ENCODE results near the gene GNPAT. TPM values are rescaled to one million over a fixed set of nuclear protein-coding genes. Genes with fewer than 3 reads are reported as not detected.
"Not testable (repeated sequence)": the region's sequence is repeated elsewhere in the genome, so short reads cannot be mapped to it uniquely, and the experiment has no call there.

GNPAT gene
- total RNA-seq, 1 experiment from 2014 or later, result 60.9 TPM

DNA sequence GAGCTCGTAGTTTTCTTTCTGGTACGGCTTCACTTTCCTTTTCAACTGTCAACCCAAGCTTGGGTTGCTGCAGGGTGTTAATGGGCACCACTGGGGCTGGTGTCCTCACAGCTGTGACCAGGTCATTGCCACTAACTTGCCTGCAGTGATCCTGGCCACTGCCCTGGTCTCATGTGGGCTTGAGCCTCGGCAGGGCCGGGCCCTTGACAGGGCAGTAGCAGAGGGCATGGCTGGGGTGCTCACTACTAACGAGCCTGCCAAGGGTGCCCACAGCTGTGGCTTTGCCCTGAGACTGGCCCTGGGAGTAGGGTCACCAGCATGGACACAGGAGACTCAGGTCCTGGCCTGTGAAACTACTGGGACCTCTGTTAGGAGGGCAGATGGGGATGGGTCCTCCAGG, 31.5 kb upstream of the GNPAT start:
- H3K9me3 Mint-ChIP-seq (ENCODE audit: unreplicated experiment), result no peaks in the 10 kb centered on the region
- no peaks in the 10 kb centered on the region for H3K36me3 Mint-ChIP-seq (ENCODE audit: insufficient read depth, unreplicated experiment)
- CTCF ChIA-PET, result interaction anchor here (0.5 to 4.0 kb wide), 28 partner anchors 10 to 527 kb away, joined by 3 to 69 read pairs (median 6); no protein-coding TSS in a partner anchor

DNA sequence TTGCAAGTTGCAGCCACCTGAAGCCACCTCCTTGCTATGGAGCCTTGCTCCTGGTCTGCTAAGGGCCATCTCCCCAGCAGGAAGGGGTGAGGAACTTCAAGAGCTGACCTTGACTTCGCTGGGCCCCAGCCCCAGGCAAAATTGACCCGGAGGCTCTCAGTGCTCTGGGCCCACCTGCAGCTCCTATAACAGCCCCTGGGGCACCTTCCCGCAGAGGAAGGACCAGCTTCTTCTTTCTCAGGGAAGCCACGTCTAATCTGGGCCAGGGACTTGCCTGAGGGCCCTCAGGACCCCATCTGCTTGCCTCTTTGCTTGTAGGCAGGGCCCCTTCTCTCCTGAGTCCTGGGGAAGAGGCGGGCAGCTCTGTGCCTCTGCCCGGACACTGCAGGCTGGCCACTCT, 30.9 kb upstream of the GNPAT start:
- Mint-ChIP-seq H3K36me3 (ENCODE audit: insufficient read depth, unreplicated experiment) (no peaks in the 10 kb centered on the region), H3K4me1 (ENCODE audit: insufficient read depth, unreplicated experiment) (peaks cover 6% of the 10 kb centered on the region), H3K4me3 (ENCODE audit: unreplicated experiment) (no peak overlapping the region), H3K27me3 (ENCODE audit: insufficient read depth, unreplicated experiment) (peaks cover 4% of the 10 kb centered on the region), H3K9me3 (ENCODE audit: unreplicated experiment) (no peaks in the 10 kb centered on the region), H3K27ac (ENCODE audit: low read depth, unreplicated experiment) (no peak overlapping the region)
- no peak for DNase-seq (ENCODE audit: unreplicated experiment)
- ChIA-PET POLR2A (interaction anchor here (1.5 to 1.8 kb wide), 2 partner anchors 170 to 193 kb away, joined by 3 to 4 read pairs; partner anchors contain the start of gene FAM89A), CTCF (interaction anchor here (0.6 to 4.0 kb wide), 54 partner anchors 9 to 527 kb away, joined by 3 to 69 read pairs (median 5); partner anchors contain the start of genes ARV1 and TTC13)
- TF ChIP-seq, protein P1, sequence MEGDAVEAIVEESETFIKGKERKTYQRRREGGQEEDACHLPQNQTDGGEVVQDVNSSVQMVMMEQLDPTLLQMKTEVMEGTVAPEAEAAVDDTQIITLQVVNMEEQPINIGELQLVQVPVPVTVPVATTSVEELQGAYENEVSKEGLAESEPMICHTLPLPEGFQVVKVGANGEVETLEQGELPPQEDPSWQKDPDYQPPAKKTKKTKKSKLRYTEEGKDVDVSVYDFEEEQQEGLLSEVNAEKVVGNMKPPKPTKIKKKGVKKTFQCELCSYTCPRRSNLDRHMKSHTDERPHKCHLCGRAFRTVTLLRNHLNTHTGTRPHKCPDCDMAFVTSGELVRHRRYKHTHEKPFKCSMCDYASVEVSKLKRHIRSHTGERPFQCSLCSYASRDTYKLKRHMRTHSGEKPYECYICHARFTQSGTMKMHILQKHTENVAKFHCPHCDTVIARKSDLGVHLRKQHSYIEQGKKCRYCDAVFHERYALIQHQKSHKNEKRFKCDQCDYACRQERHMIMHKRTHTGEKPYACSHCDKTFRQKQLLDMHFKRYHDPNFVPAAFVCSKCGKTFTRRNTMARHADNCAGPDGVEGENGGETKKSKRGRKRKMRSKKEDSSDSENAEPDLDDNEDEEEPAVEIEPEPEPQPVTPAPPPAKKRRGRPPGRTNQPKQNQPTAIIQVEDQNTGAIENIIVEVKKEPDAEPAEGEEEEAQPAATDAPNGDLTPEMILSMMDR (IDR thresholded peaks at IDR 0.05; ENCODE audit: unreplicated experiment), result no peak
- intact Hi-C loops (cut with micrococcal nuclease), result loop anchor here (2.0 to 5.0 kb wide), 4 partner anchors 117 to 528 kb away; partner anchors contain the start of genes ARV1 and TTC13
- no TSS peak for BruUV-seq (replicated peaks)

More for the DNA sequence above, 31.5 kb upstream of the GNPAT start:
- no peak overlapping the region for H3K4me3 Mint-ChIP-seq (ENCODE audit: unreplicated experiment)
- no TSS peak for BruUV-seq (replicated peaks)
- intact Hi-C loops (cut with micrococcal nuclease), result no loop called here
- H3K4me1 Mint-ChIP-seq (ENCODE audit: insufficient read depth, unreplicated experiment), result peaks cover 6% of the 10 kb centered on the region
- no peak overlapping the region for H3K27ac Mint-ChIP-seq (ENCODE audit: low read depth, unreplicated experiment)
- POLR2A ChIA-PET, result interaction anchor here (0.7 kb wide), 1 partner anchor 11 kb away, joined by 3 read pairs; no protein-coding TSS in a partner anchor
- TF ChIP-seq, protein P1 (IDR thresholded peaks at IDR 0.05; ENCODE audit: unreplicated experiment), result no peak
- H3K27me3 Mint-ChIP-seq (ENCODE audit: insufficient read depth, unreplicated experiment), result peaks cover 10% of the 10 kb centered on the region
- no peak for DNase-seq (ENCODE audit: unreplicated experiment)

DNA sequence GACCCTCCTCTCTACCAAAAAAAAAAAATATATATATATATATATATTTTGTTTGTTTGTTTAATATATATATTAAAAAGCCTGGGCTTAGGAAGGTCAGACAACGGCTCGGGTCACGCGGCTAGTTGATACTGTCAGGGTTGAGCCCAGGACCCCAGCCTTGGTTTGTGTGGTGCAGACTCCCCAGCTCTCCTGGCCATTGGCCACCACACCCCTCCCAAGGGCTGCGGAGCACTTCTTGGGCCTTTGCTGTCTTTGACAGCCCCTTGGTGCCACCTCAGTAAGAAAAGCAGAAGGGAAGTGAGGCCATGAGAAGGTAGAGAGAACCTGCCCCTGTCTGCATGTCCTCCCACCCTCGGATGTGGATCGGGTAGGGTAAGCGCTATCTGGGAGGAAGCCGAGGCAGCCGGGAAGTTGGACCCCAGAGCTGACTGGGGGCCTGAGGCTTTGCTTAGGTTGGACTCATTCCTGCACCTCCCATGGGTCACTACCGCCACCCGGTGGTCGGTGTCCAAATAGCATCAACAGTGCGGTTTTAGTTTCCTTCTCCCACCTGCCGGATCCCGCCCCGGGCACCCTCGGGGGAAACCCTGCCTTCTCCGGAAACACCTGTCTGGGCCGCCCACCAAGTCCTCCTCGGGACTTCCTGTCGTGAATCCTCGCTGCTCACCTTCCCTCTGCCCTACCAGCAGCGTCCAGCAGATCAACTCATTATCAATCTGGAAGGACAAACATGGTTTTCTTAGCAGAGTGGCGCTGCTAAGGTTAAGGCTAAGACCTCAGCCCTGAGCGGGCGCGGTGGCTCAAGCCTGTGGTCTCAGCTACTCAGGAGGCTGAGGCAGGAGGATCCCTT, 29.8 kb upstream of the GNPAT start:
- CTCF ChIA-PET, result interaction anchor here (0.5 to 4.0 kb wide), 78 partner anchors 9 to 1949 kb away, joined by 3 to 69 read pairs (median 4); partner anchors contain the start of genes ARV1, FAM89A and TTC13
- no peaks in the 10 kb centered on the region for H3K36me3 Mint-ChIP-seq (ENCODE audit: insufficient read depth, unreplicated experiment)
- H3K27me3 Mint-ChIP-seq (ENCODE audit: insufficient read depth, unreplicated experiment), result no peaks in the 10 kb centered on the region
- TF ChIP-seq, protein P1 (IDR thresholded peaks at IDR 0.05; ENCODE audit: unreplicated experiment), result peak; percentile 100
- peaks cover 10% of the 10 kb centered on the region for H3K4me1 Mint-ChIP-seq (ENCODE audit: insufficient read depth, unreplicated experiment)
- H3K4me3 Mint-ChIP-seq (ENCODE audit: unreplicated experiment), result peak overlapping the region; percentile 77
- H3K9me3 Mint-ChIP-seq (ENCODE audit: unreplicated experiment), result no peaks in the 10 kb centered on the region
- intact Hi-C loops (cut with micrococcal nuclease), result loop anchor here (1.0 to 5.0 kb wide), 8 partner anchors 118 to 579 kb away; partner anchors contain the start of genes ARV1 and TTC13
- DNase-seq (ENCODE audit: unreplicated experiment), result peak; percentile 94
- BruUV-seq (replicated peaks), result no TSS peak
- H3K27ac Mint-ChIP-seq (ENCODE audit: low read depth, unreplicated experiment), result peak overlapping the region; percentile 70
- POLR2A ChIA-PET, result interaction anchor here (1.3 to 1.8 kb wide), 5 partner anchors 29 to 232 kb away, joined by 3 to 8 read pairs (median 4); partner anchors contain the start of genes ARV1, FAM89A and TTC13

DNA sequence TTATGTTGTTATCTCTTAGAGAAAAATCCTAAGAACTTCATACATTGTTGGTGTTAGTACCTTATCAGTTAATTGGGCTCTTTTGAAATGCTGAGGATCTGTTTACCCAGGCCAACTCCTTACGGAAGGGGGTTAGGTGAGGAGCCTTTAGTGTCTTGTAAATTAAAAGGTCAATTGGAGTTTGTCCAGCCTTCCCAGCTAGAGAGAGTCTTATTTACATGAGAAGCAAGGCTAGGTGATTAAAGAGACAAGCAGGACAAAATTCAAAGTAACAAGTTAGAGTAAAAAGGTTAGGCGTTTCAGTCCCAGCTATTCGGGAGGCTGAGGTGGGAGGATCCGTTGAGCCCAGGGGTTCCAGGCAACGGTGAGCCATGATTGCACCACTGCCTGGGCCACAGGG, 28.7 kb upstream of the GNPAT start:
- H3K27ac Mint-ChIP-seq (ENCODE audit: low read depth, unreplicated experiment); H3K36me3 Mint-ChIP-seq (ENCODE audit: insufficient read depth, unreplicated experiment); H3K9me3 Mint-ChIP-seq (ENCODE audit: unreplicated experiment); BruUV-seq (replicated peaks); H3K4me3 Mint-ChIP-seq (ENCODE audit: unreplicated experiment); H3K27me3 Mint-ChIP-seq (ENCODE audit: insufficient read depth, unreplicated experiment); DNase-seq (ENCODE audit: unreplicated experiment): not testable (repeated sequence)
- POLR2A ChIA-PET, result interaction anchor here (1.4 to 1.6 kb wide), 2 partner anchors 28 to 233 kb away, joined by 5 to 8 read pairs; partner anchors contain the start of genes ARV1 and TTC13
- CTCF ChIA-PET, result interaction anchor here (0.5 to 4.0 kb wide), 37 partner anchors 8 to 582 kb away, joined by 3 to 69 read pairs (median 4); no protein-coding TSS in a partner anchor
- intact Hi-C loops (cut with micrococcal nuclease), result loop anchor here (5.0 kb wide), 2 partner anchors 380 to 530 kb away; no protein-coding TSS in a partner anchor
- peaks cover 19% of the 10 kb centered on the region for H3K4me1 Mint-ChIP-seq (ENCODE audit: insufficient read depth, unreplicated experiment)

All from MCF 10A (cell line).